DND-41 (cell line): ENCODE measurements around the gene RHBDF2.
A peak's percentile ranks its signal among the peaks of the same experiment; 100 is the strongest.

Experiments
- ATAC-seq: fragments of 200-7000 bp; cut with Tn5 transposase; 3 replicates; pipeline ENCODE4 v1.9.1; 2021; ENCODE audit warnings: low read depth; ENCODE audit not compliant: insufficient read depth
- DNase-seq: peaks from one replicate; pipeline ENCODE4 v3.0.0-alpha.2; 2020
- H2AFZ ChIP-seq: 2 replicates; pipeline ENCODE4 v1.6.0; 2012; ENCODE audit warnings: low read depth, low read length
- H3K27ac ChIP-seq: 2 replicates; pipeline ENCODE4 v1.5.1; 2012; ENCODE audit warnings: low read length, inconsistent platforms
- H3K27me3 ChIP-seq: fragments of 200-600 bp; sonication (generic); 2 replicates; pipeline ENCODE4 v1.6.0; 2012; ENCODE audit warnings: low read length, mild to moderate bottlenecking, inconsistent platforms; ENCODE audit not compliant: insufficient read depth, poor library complexity
- H3K36me3 ChIP-seq: 2 replicates; pipeline ENCODE4 v1.5.1; 2012; ENCODE audit warnings: low read length, inconsistent platforms; ENCODE audit not compliant: insufficient read depth
- H3K4me1 ChIP-seq: 2 replicates; pipeline ENCODE4 v1.5.1; 2012; ENCODE audit warnings: mild to moderate bottlenecking, low read length; ENCODE audit not compliant: insufficient read depth
- H3K4me2 ChIP-seq: 2 replicates; pipeline ENCODE4 v1.6.0; 2012; ENCODE audit warnings: mild to moderate bottlenecking, moderate library complexity, low read length, inconsistent platforms; ENCODE audit not compliant: insufficient read depth
- H3K4me3 ChIP-seq, 2 experiments: fragments of 200-600 bp in 1 of 2; shearing (Covaris generic) in 1 of 2; 2 replicates each; pipeline ENCODE4 v1.5.1; 2012 to 2016; ENCODE audit warnings: inconsistent platforms in 2 of 2, low read length in 2 of 2, mild to moderate bottlenecking in 2 of 2, low read depth in 1 of 2, moderate library complexity in 1 of 2
- H3K79me2 ChIP-seq: 2 replicates; pipeline ENCODE4 v1.6.0; 2012; ENCODE audit warnings: low read length, inconsistent platforms; ENCODE audit not compliant: insufficient read depth
- H3K9ac ChIP-seq: 2 replicates; pipeline ENCODE4 v1.6.0; 2012; ENCODE audit warnings: low read depth, mild to moderate bottlenecking, inconsistent platforms, low read length, moderate library complexity
- H3K9me3 ChIP-seq: 2 replicates; pipeline ENCODE4 v1.5.1; 2012; ENCODE audit warnings: low read length, moderate library complexity, mild to moderate bottlenecking, inconsistent platforms; ENCODE audit not compliant: insufficient read depth, severe bottlenecking
- H4K20me1 ChIP-seq: 2 replicates; pipeline ENCODE4 v1.6.0; 2012; ENCODE audit warnings: low read length; ENCODE audit not compliant: insufficient read depth
- CTCF ChIP-seq: IDR thresholded peaks from 2 replicates; pipeline ENCODE4 v1.5.1; 2012; ENCODE audit warnings: borderline replicate concordance, low read length, moderate library complexity, mild to moderate bottlenecking; ENCODE audit not compliant: poor library complexity, severe bottlenecking; ENCODE audit errors: extremely low read depth
- EZH2 ChIP-seq: IDR thresholded peaks from 3 replicates; pipeline ENCODE4 v1.6.1; 2012; ENCODE audit warnings: borderline replicate concordance, low read depth, mild to moderate bottlenecking, moderate library complexity, low read length, inconsistent platforms; ENCODE audit not compliant: severe bottlenecking

RHBDF2 gene

GRCh38 chr17:76473541-76473985 is 27.7 kb downstream of the RHBDF2 start:
- Histone ChIP-seq H3K4me2 (no peak overlapping the region), H3K79me2 (no peaks in the 10 kb centered on the region), H2AFZ (no peak overlapping the region), H3K27ac (no peak overlapping the region), H3K4me3 (no peak overlapping the region), H3K9ac (no peak overlapping the region), H4K20me1 (no peaks in the 10 kb centered on the region), H3K4me1 (no peaks in the 10 kb centered on the region), H3K36me3 (no peaks in the 10 kb centered on the region), H3K27me3 (no peaks in the 10 kb centered on the region), H3K9me3 (no peaks in the 10 kb centered on the region)
- DNase-seq (peak; percentile 37), ATAC-seq (peak; percentile 63; the same call in 1 of the 3 replicates)
- TF ChIP-seq CTCF: peak; percentile 56
- TF ChIP-seq EZH2: no peak

GRCh38 chr17:76472726-76473125 is 28.5 kb downstream of the RHBDF2 start:
- H3K4me1 ChIP-seq: no peaks in the 10 kb centered on the region
- no peak overlapping the region for H3K4me2 ChIP-seq
- no peak overlapping the region for H3K9ac ChIP-seq
- DNase-seq: no peak
- no peaks in the 10 kb centered on the region for H3K9me3 ChIP-seq
- H3K27me3 ChIP-seq: no peaks in the 10 kb centered on the region
- H3K27ac ChIP-seq: no peak overlapping the region
- H3K79me2 ChIP-seq: no peaks in the 10 kb centered on the region
- ATAC-seq: no peak
- no peaks in the 10 kb centered on the region for H4K20me1 ChIP-seq
- H3K4me3 ChIP-seq: no peak overlapping the region
- TF ChIP-seq CTCF: no peak
- no peak for TF ChIP-seq EZH2
- H2AFZ ChIP-seq: no peak overlapping the region
- no peaks in the 10 kb centered on the region for H3K36me3 ChIP-seq

DNA sequence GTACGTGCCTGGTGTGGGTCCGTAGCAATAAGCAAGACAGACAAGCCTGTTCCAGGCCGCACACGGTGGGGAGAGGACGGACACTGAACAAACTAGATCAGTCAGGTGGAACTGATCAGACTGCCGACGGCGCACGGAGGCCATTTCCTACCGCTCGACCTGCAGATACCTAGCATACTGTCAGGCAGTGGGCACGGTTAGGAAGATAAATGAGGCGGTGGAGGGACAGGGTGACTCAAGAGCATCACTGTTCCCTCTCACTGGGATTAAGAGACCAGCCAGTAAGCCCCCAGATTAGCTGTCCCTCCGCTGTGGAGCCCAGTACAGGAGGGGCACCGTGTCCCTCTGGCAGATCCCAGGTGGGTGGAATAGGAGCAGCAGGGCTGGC is 29.0 kb downstream of the RHBDF2 start:
- no peaks in the 10 kb centered on the region for H3K4me1 ChIP-seq
- no peaks in the 10 kb centered on the region for H4K20me1 ChIP-seq
- no peak overlapping the region for H3K4me3 ChIP-seq
- no peak overlapping the region for H2AFZ ChIP-seq
- no peak overlapping the region for H3K27ac ChIP-seq
- no peaks in the 10 kb centered on the region for H3K27me3 ChIP-seq
- no peaks in the 10 kb centered on the region for H3K36me3 ChIP-seq
- no peak for TF ChIP-seq CTCF
- TF ChIP-seq EZH2: no peak
- DNase-seq (no peak), ATAC-seq (no peak)
- no peak overlapping the region for H3K4me2 ChIP-seq
- H3K9ac ChIP-seq: no peak overlapping the region
- H3K9me3 ChIP-seq: no peaks in the 10 kb centered on the region
- H3K79me2 ChIP-seq: no peaks in the 10 kb centered on the region
